WTC11 (cell line): Measurements from ENCODE around the gene ESCO1. TPM values are rescaled to one million over a fixed set of nuclear protein-coding genes. Genes with fewer than 3 reads are reported as not detected.
A peak's percentile ranks its signal among the peaks of the same experiment; 100 is the strongest.

Experiments
- ATF1 ChIP-seq: sonication (generic); formaldehyde crosslinking; IDR thresholded peaks from 2 replicates; pipeline ENCODE4 v1.8.1; 2023; ENCODE audit warnings: mild to moderate bottlenecking, moderate library complexity, missing genetic modification reagents
- CBFB ChIP-seq: sonication (generic); formaldehyde crosslinking; IDR thresholded peaks from 2 replicates; pipeline ENCODE4 v1.8.1; 2022; ENCODE audit warnings: mild to moderate bottlenecking, low read depth, missing genetic modification reagents
- ERG ChIP-seq: fragments of 250-450 bp; sonication (Bioruptor Pico); IDR thresholded peaks from 2 replicates; pipeline ENCODE4 v1.8.0; 2021; ENCODE audit warnings: mild to moderate bottlenecking
- FOXJ3 ChIP-seq: sonication (generic); formaldehyde crosslinking; IDR thresholded peaks from 2 replicates; pipeline ENCODE4 v1.9.0; 2021; ENCODE audit warnings: missing genetic modification reagents, mild to moderate bottlenecking, borderline replicate concordance
- GABPB1 ChIP-seq: sonication (generic); formaldehyde crosslinking; IDR thresholded peaks from 2 replicates; pipeline ENCODE4 v1.8.1; 2023; ENCODE audit warnings: mild to moderate bottlenecking, missing genetic modification reagents
- HMGXB4 ChIP-seq: sonication (generic); formaldehyde crosslinking; IDR thresholded peaks from 2 replicates; pipeline ENCODE4 v1.8.1; 2023; ENCODE audit warnings: mild to moderate bottlenecking, moderate library complexity, missing genetic modification reagents
- JUN ChIP-seq: sonication (generic); formaldehyde crosslinking; IDR thresholded peaks from 2 replicates; pipeline ENCODE4 v1.8.0; 2023; ENCODE audit warnings: mild to moderate bottlenecking, missing genetic modification reagents
- MXD4 ChIP-seq: fragments of 250-450 bp; sonication (Bioruptor Pico); IDR thresholded peaks from 2 replicates; pipeline ENCODE4 v1.8.0; 2021; ENCODE audit warnings: mild to moderate bottlenecking, moderate library complexity, borderline replicate concordance
- NFE2L1 ChIP-seq: sonication (generic); formaldehyde crosslinking; IDR thresholded peaks from 2 replicates; pipeline ENCODE4 v1.8.1; 2023; ENCODE audit warnings: missing genetic modification reagents
- NR2C2 ChIP-seq: sonication (generic); formaldehyde crosslinking; IDR thresholded peaks from 2 replicates; pipeline ENCODE4 v1.8.0; 2022; ENCODE audit warnings: mild to moderate bottlenecking, missing genetic modification reagents
- OVOL2 ChIP-seq: fragments of 250-450 bp; sonication (Bioruptor Pico); IDR thresholded peaks from 2 replicates; pipeline ENCODE4 v1.9.0; 2021; ENCODE audit warnings: mild to moderate bottlenecking, borderline replicate concordance
- PRDM15 ChIP-seq: sonication (generic); formaldehyde crosslinking; IDR thresholded peaks from 2 replicates; pipeline ENCODE4 v1.8.0; 2022; ENCODE audit warnings: missing genetic modification reagents
- TEAD4 ChIP-seq: sonication (generic); formaldehyde crosslinking; IDR thresholded peaks from 2 replicates; pipeline ENCODE4 v1.8.0; 2022; ENCODE audit warnings: mild to moderate bottlenecking, missing genetic modification reagents
- USF2 ChIP-seq: sonication (generic); formaldehyde crosslinking; IDR thresholded peaks from 2 replicates; pipeline ENCODE4 v1.8.1; 2023; ENCODE audit warnings: mild to moderate bottlenecking, missing genetic modification reagents, moderate library complexity
- ZNF121 ChIP-seq: sonication (generic); formaldehyde crosslinking; IDR thresholded peaks from 2 replicates; pipeline ENCODE4 v1.8.0; 2023; ENCODE audit warnings: missing genetic modification reagents
- ZNF281 ChIP-seq: sonication (generic); formaldehyde crosslinking; IDR thresholded peaks from 2 replicates; pipeline ENCODE4 v1.8.0; 2023; ENCODE audit warnings: mild to moderate bottlenecking, missing genetic modification reagents
- total RNA-seq: library from RNA; stranded (reverse); gene quantifications from 3 replicates; pipeline ENCODE4 v1.2.3, GENCODE V29; 2021
- TF ChIP-seq, protein P1 (sequence below): sonication (generic); formaldehyde crosslinking; IDR thresholded peaks from 2 replicates; pipeline ENCODE4 v1.8.1; 2023; ENCODE audit warnings: mild to moderate bottlenecking, missing genetic modification reagents
- TF ChIP-seq, protein P2 (sequence below): sonication (generic); formaldehyde crosslinking; conservative IDR thresholded peaks from 2 replicates; pipeline ENCODE4 v1.8.1; 2023; ENCODE audit warnings: mild to moderate bottlenecking, low read depth, missing genetic modification reagents, moderate library complexity
- TF ChIP-seq, protein P3 (sequence below): sonication (generic); formaldehyde crosslinking; IDR thresholded peaks from 2 replicates; pipeline ENCODE4 v1.8.0; 2022; ENCODE audit warnings: mild to moderate bottlenecking, missing genetic modification reagents

The ESCO1 gene
- total RNA-seq, 1 experiment from 2014 or later = 46.5 TPM

DNA sequence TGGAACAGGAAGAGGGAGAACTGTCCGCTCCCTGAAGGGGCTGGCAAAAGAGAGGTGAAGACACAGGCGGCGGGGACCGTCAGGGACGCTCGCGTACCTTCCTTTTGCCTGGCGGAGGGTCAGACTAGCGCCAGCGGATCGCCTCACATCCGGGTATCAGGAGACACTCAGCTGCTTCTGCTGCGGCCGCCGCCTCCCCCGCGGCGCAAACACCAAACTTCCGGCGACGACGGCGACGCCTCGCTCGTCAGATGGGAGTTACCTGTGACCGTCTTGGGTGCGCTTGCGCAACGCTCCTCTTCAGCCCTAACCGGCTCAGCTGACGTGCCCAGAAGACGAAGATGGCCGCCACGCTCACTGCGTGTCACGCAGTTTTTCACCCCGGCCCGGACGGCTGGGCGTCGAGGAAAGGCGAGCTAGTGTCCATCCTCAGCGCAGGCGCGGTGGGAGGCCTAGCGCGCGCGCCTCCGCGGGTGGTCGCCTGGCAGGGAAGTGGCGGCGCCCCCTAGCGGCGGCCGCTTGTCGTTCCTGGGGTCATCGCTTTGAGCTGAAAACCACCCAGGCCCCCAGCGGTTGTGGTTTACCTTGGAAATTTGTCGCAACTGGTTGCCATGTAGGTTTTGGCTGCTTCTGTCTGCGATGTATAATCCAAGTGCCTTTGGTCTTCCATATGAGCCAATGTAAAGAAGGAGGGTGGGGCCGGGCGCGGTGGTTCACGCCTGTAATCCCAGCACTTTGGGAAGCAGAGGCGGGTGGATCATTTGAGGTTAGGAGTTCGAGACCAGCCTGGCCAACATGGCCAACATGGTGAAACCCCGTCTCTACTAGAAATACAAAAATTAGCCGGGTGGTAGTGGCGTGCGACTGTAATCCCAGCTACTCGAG is at the start of gene ESCO1 (continued):
- TF ChIP-seq, protein P1, sequence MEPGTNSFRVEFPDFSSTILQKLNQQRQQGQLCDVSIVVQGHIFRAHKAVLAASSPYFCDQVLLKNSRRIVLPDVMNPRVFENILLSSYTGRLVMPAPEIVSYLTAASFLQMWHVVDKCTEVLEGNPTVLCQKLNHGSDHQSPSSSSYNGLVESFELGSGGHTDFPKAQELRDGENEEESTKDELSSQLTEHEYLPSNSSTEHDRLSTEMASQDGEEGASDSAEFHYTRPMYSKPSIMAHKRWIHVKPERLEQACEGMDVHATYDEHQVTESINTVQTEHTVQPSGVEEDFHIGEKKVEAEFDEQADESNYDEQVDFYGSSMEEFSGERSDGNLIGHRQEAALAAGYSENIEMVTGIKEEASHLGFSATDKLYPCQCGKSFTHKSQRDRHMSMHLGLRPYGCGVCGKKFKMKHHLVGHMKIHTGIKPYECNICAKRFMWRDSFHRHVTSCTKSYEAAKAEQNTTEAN (CRISPR knock-in tag) = no peak
- TF ChIP-seq ATF1 (CRISPR knock-in tag) (no peak; the same call in 1 of the 2 replicates), GABPB1 (CRISPR knock-in tag) (peak; percentile 82), JUN (CRISPR knock-in tag) (peak; percentile 21; the same call in 1 of the 2 replicates), HMGXB4 (peak; percentile 98), CBFB (CRISPR knock-in tag) (no peak), FOXJ3 (CRISPR knock-in tag) (no peak), USF2 (CRISPR knock-in tag) (peak; percentile 65), NR2C2 (no peak), NFE2L1 (peak; percentile 72), ZNF281 (CRISPR knock-in tag) (no peak), PRDM15 (CRISPR knock-in tag) (peak; percentile 6; the same call in 1 of the 2 replicates), TEAD4 (CRISPR knock-in tag) (no peak), MXD4 (CRISPR knock-in tag) (no peak), ZNF121 (no peak), OVOL2 (CRISPR knock-in tag) (no peak), ERG (CRISPR knock-in tag) (no peak)
- TF ChIP-seq, protein P2, sequence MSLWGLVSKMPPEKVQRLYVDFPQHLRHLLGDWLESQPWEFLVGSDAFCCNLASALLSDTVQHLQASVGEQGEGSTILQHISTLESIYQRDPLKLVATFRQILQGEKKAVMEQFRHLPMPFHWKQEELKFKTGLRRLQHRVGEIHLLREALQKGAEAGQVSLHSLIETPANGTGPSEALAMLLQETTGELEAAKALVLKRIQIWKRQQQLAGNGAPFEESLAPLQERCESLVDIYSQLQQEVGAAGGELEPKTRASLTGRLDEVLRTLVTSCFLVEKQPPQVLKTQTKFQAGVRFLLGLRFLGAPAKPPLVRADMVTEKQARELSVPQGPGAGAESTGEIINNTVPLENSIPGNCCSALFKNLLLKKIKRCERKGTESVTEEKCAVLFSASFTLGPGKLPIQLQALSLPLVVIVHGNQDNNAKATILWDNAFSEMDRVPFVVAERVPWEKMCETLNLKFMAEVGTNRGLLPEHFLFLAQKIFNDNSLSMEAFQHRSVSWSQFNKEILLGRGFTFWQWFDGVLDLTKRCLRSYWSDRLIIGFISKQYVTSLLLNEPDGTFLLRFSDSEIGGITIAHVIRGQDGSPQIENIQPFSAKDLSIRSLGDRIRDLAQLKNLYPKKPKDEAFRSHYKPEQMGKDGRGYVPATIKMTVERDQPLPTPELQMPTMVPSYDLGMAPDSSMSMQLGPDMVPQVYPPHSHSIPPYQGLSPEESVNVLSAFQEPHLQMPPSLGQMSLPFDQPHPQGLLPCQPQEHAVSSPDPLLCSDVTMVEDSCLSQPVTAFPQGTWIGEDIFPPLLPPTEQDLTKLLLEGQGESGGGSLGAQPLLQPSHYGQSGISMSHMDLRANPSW = no peak
- TF ChIP-seq, protein P3, sequence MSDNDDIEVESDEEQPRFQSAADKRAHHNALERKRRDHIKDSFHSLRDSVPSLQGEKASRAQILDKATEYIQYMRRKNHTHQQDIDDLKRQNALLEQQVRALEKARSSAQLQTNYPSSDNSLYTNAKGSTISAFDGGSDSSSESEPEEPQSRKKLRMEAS = peak; percentile 97
